Measurements from ENCODE around the gene WDFY4. TPM values are rescaled to one million over a fixed set of nuclear protein-coding genes. Genes with fewer than 3 reads are reported as not detected.

The WDFY4 gene
- total RNA-seq, 1 experiment from 2014 or later, result not detected

GRCh38 chr10:48965460-48965859, 280.8 kb downstream of the WDFY4 start:
- no peaks in the 10 kb centered on the region for H3F3A ChIP-seq (ENCODE audit: insufficient read depth, low read depth)
- intact Hi-C loops (cut with micrococcal nuclease; ENCODE audit: unreplicated experiment), result no loop called here
- peaks cover 3% of the 10 kb centered on the region; the same call in 1 of the 2 replicates for H4K20me1 ChIP-seq (ENCODE audit: insufficient read depth)
- no peak for DNase-seq
- no peaks in the 10 kb centered on the region for H3K79me2 ChIP-seq (ENCODE audit: low read depth)
- H3K4me2 ChIP-seq, result no peak overlapping the region
- no peaks in the 10 kb centered on the region for H3K9me3 ChIP-seq (ENCODE audit: insufficient read depth, low read depth)
- no peaks in the 10 kb centered on the region for H3K36me3 ChIP-seq (ENCODE audit: low read depth)
- CTCF ChIA-PET, result no interaction called here
- peaks cover 14% of the 10 kb centered on the region for H3K27me3 ChIP-seq (ENCODE audit: insufficient read depth, low read depth)
- POLR2A ChIA-PET (ENCODE audit: unreplicated experiment), result no interaction called here
- H3K4me3 ChIP-seq, result no peak overlapping the region
- no peaks in the 10 kb centered on the region for H3K9me2 ChIP-seq (ENCODE audit: insufficient read depth)
- TF ChIP-seq EZH2 (IDR thresholded peaks at IDR 0.05; ENCODE audit: low read depth), result no peak
- no peak for TF ChIP-seq CTCF (conservative IDR thresholded peaks at IDR 0.05)
- H3K4me1 ChIP-seq (replicated peaks; ENCODE audit: insufficient read depth), result no peaks in the 10 kb centered on the region
- no peak overlapping the region for H2AFZ ChIP-seq
- BruUV-seq (replicated peaks), result no TSS peak
- H3K27ac ChIP-seq, result no peak overlapping the region

- H3K9me3 ChIP-seq (ENCODE audit: insufficient read depth, low read depth), result no peaks in the 10 kb centered on the region
- no peak for TF ChIP-seq CTCF (conservative IDR thresholded peaks at IDR 0.05)
- H3K27me3 ChIP-seq (ENCODE audit: insufficient read depth, low read depth), result peaks cover 31% of the 10 kb centered on the region
- BruUV-seq (replicated peaks), result no TSS peak
- H2AFZ ChIP-seq, result no peak overlapping the region
- H3K4me3 ChIP-seq, result no peak overlapping the region
- CTCF ChIA-PET, result no interaction called here
- no peaks in the 10 kb centered on the region for H3K9me2 ChIP-seq (ENCODE audit: insufficient read depth)
- no peak overlapping the region for H3K4me2 ChIP-seq
- DNase-seq, result no peak
- H4K20me1 ChIP-seq (ENCODE audit: insufficient read depth), result peaks cover 3% of the 10 kb centered on the region; the same call in 1 of the 2 replicates
- no peaks in the 10 kb centered on the region for H3F3A ChIP-seq (ENCODE audit: insufficient read depth, low read depth)
- no peaks in the 10 kb centered on the region for H3K79me2 ChIP-seq (ENCODE audit: low read depth)
- no peaks in the 10 kb centered on the region for H3K4me1 ChIP-seq (replicated peaks; ENCODE audit: insufficient read depth)
- intact Hi-C loops (cut with micrococcal nuclease; ENCODE audit: unreplicated experiment), result no loop called here
- no peaks in the 10 kb centered on the region for H3K36me3 ChIP-seq (ENCODE audit: low read depth)
- no peak overlapping the region for H3K27ac ChIP-seq
- POLR2A ChIA-PET (ENCODE audit: unreplicated experiment), result no interaction called here
Measured at GRCh38 chr10:48968036-48968435, 283.4 kb downstream of the WDFY4 start.

GRCh38 chr10:48970046-48970445, 285.4 kb downstream of the WDFY4 start:
- peaks cover 31% of the 10 kb centered on the region for H3K27me3 ChIP-seq (ENCODE audit: insufficient read depth, low read depth)
- no peaks in the 10 kb centered on the region for H3K36me3 ChIP-seq (ENCODE audit: low read depth)
- no peak overlapping the region for H3K27ac ChIP-seq
- BruUV-seq (replicated peaks), result no TSS peak
- intact Hi-C loops (cut with micrococcal nuclease; ENCODE audit: unreplicated experiment), result no loop called here
- CTCF ChIA-PET, result no interaction called here
- DNase-seq, result no peak
- H3K4me3 ChIP-seq, result no peak overlapping the region
- no peak overlapping the region for H2AFZ ChIP-seq
- H3K4me1 ChIP-seq (replicated peaks; ENCODE audit: insufficient read depth), result no peaks in the 10 kb centered on the region
- POLR2A ChIA-PET (ENCODE audit: unreplicated experiment), result no interaction called here
- H3K4me2 ChIP-seq, result no peak overlapping the region
- no peak for TF ChIP-seq CTCF (conservative IDR thresholded peaks at IDR 0.05)
- TF ChIP-seq EZH2 (IDR thresholded peaks at IDR 0.05; ENCODE audit: low read depth), result no peak
- no peaks in the 10 kb centered on the region for H3K79me2 ChIP-seq (ENCODE audit: low read depth)
- H3F3A ChIP-seq (ENCODE audit: insufficient read depth, low read depth), result no peaks in the 10 kb centered on the region
- no peaks in the 10 kb centered on the region for H3K9me2 ChIP-seq (ENCODE audit: insufficient read depth)
- no peaks in the 10 kb centered on the region for H3K9me3 ChIP-seq (ENCODE audit: insufficient read depth, low read depth)
- H4K20me1 ChIP-seq (ENCODE audit: insufficient read depth), result no peaks in the 10 kb centered on the region

All from PC-9 (cell line).